Keratinocyte (primary cell): ENCODE results near the gene CARD9. TPM values are rescaled to one million over a fixed set of nuclear protein-coding genes. Genes with fewer than 3 reads are reported as not detected.

ENCODE experiments used
- DNase-seq: peaks from one replicate; pipeline ENCODE4 v3.0.0-alpha.2; 2011; ENCODE audit warnings: low read depth, missing footprints, low spot score
- FAIRE-seq: peaks from 2 replicates; lab custom pipeline; 2011; peaks lifted over from hg19 to GRCh38; lab: Jason Lieb, UNC
- H2AFZ ChIP-seq: 2 replicates; pipeline ENCODE4 v1.6.0; 2012; ENCODE audit warnings: low read length, control low read depth, inconsistent platforms; ENCODE audit not compliant: control insufficient read depth
- H3K27ac ChIP-seq: 2 replicates; pipeline ENCODE4 v1.5.1; 2011; ENCODE audit warnings: low read length; ENCODE audit not compliant: control insufficient read depth, insufficient read depth
- H3K27me3 ChIP-seq: 3 replicates; pipeline ENCODE4 v1.6.0; 2011; ENCODE audit warnings: low read length; ENCODE audit not compliant: control insufficient read depth, insufficient read depth; ENCODE audit errors: extremely low read depth
- H3K36me3 ChIP-seq, 2 experiments: 2 replicates in 1 of 2; 3 replicates in 1 of 2; pipeline ENCODE4 v1.5.1; 2011; ENCODE audit warnings: low read length in 2 of 2, mild to moderate bottlenecking in 1 of 2; ENCODE audit not compliant: control insufficient read depth in 2 of 2, insufficient read depth in 2 of 2; ENCODE audit errors: extremely low read depth in 1 of 2
- H3K4me1 ChIP-seq: 3 replicates; pipeline ENCODE4 v1.5.1; 2011; ENCODE audit warnings: low read length; ENCODE audit not compliant: control insufficient read depth, insufficient read depth; ENCODE audit errors: extremely low read depth
- H3K4me2 ChIP-seq: 3 replicates; pipeline ENCODE4 v1.6.0; 2011; ENCODE audit warnings: low read depth, low read length; ENCODE audit not compliant: control insufficient read depth, insufficient read depth; ENCODE audit errors: extremely low read depth
- H3K4me3 ChIP-seq, 3 experiments: fragments of 200-600 bp in 1 of 3; sonication (generic) in 1 of 3; 2 replicates in 2 of 3; 3 replicates in 1 of 3; pipeline ENCODE4 v1.5.1; 2011 to 2016; ENCODE audit warnings: low read length in 3 of 3, mild to moderate bottlenecking in 3 of 3, control low read depth in 2 of 3, inconsistent platforms in 1 of 3, low read depth in 1 of 3, mixed read lengths in 1 of 3, mixed run types in 1 of 3, moderate library complexity in 1 of 3; ENCODE audit not compliant: control insufficient read depth in 2 of 3, insufficient read depth in 2 of 3; ENCODE audit errors: extremely low read depth in 1 of 3
- H3K79me2 ChIP-seq: 2 replicates; pipeline ENCODE4 v1.6.0; 2012; ENCODE audit warnings: low read length; ENCODE audit not compliant: control insufficient read depth, insufficient read depth
- H3K9ac ChIP-seq: 3 replicates; pipeline ENCODE4 v1.6.0; 2011; ENCODE audit warnings: low read length; ENCODE audit not compliant: control insufficient read depth, insufficient read depth; ENCODE audit errors: extremely low read depth
- H3K9me1 ChIP-seq: 3 replicates; pipeline ENCODE4 v1.6.0; 2011; ENCODE audit warnings: low read length; ENCODE audit not compliant: control insufficient read depth, insufficient read depth; ENCODE audit errors: extremely low read depth
- H3K9me3 ChIP-seq: 2 replicates; pipeline ENCODE4 v1.5.1; 2012; ENCODE audit warnings: low read depth, low read length; ENCODE audit not compliant: control insufficient read depth
- H4K20me1 ChIP-seq: 3 replicates; pipeline ENCODE4 v1.6.0; 2011; ENCODE audit warnings: low read length; ENCODE audit not compliant: control insufficient read depth, insufficient read depth; ENCODE audit errors: extremely low read depth
- CTCF ChIP-seq, 3 experiments: IDR thresholded peaks in 1 of 3; conservative IDR thresholded peaks in 1 of 3; optimal IDR thresholded peaks in 1 of 3; 2 replicates in 2 of 3; 3 replicates in 1 of 3; pipeline versions ENCODE3 to v1.5.1; 2011; ENCODE audit warnings: low read length in 3 of 3, mild to moderate bottlenecking in 3 of 3, moderate library complexity in 2 of 3, control low read depth in 1 of 3, inconsistent platforms in 1 of 3; ENCODE audit not compliant: insufficient read depth in 2 of 3; ENCODE audit errors: extremely low read depth in 1 of 3
- EZH2 ChIP-seq: IDR thresholded peaks from one replicate; pipeline ENCODE4 v1.6.1; 2012; ENCODE audit warnings: inconsistent platforms, mild to moderate bottlenecking, low read length, moderate library complexity
- dilution Hi-C: fragments of 300-500 bp; cut with MboI; formaldehyde crosslinking; loops from one replicate; pipeline ENCODE4 v1.7.0; 2020; ENCODE audit warnings: low sequenced_read_pairs; ENCODE audit not compliant: extremely low pct_ligation_motif_present
- polyA plus RNA-seq, 5 experiments: library from polyadenylated mRNA; depleted of rRNA in 3 of 5; stranded (reverse) in 3 of 5; stranded (forward) in 1 of 5; unstranded in 1 of 5; fragments of >200 nt; gene quantifications; 1 replicate in 1 of 5; 2 replicates in 3 of 5; 3 replicates in 1 of 5; pipeline versions ENCODE4 v1.2.1 to v1.2.3, GENCODE V29; 2011 to 2012; ENCODE audit warnings: missing spikeins in 2 of 5, low read depth in 1 of 5, low replicate concordance in 1 of 5

Gene CARD9
- polyA plus RNA-seq, 1 donor (not counting 4 experiments of a cell fraction or from before 2014, with no cell fraction given) = 0.07 TPM

- Histone ChIP-seq H3K27me3 (peaks cover 4% of the 10 kb centered on the region), H3K9ac (no peak overlapping the region), H3K4me1 (peaks cover 20% of the 10 kb centered on the region), H3K4me2 (no peak overlapping the region), H4K20me1 (no peaks in the 10 kb centered on the region), H3K4me3 (no peak overlapping the region), H3K79me2 (no peaks in the 10 kb centered on the region), H3K27ac (no peak overlapping the region), H2AFZ (no peak overlapping the region), H3K9me1 (no peaks in the 10 kb centered on the region), H3K9me3 (no peaks in the 10 kb centered on the region), H3K36me3 (no peaks in the 10 kb centered on the region)
- TF ChIP-seq EZH2 = no peak
- no peak for TF ChIP-seq CTCF (optimal IDR thresholded peaks at IDR 0.05 in 1 of 3, IDR thresholded peaks at IDR 0.05 in 1 of 3, conservative IDR thresholded peaks at IDR 0.05 in 1 of 3; ENCODE audit: extremely low read depth in 1 of 3, insufficient read depth in 2 of 3, low read length in 3 of 3)
- DNase-seq = no peak
- dilution Hi-C loops = no loop called here
- FAIRE-seq = no peak
Measured at GRCh38 chr9:136341769-136342168, 31.7 kb downstream of the CARD9 start.

- Histone ChIP-seq H4K20me1 (no peaks in the 10 kb centered on the region), H3K9me1 (no peaks in the 10 kb centered on the region), H3K27ac (no peak overlapping the region), H3K36me3 (no peaks in the 10 kb centered on the region), H3K79me2 (no peaks in the 10 kb centered on the region), H3K4me2 (no peak overlapping the region), H3K4me1 (peaks cover 17% of the 10 kb centered on the region), H3K9ac (no peak overlapping the region), H2AFZ (no peak overlapping the region), H3K27me3 (peaks cover 4% of the 10 kb centered on the region), H3K9me3 (no peaks in the 10 kb centered on the region), H3K4me3 (no peak overlapping the region)
- dilution Hi-C loops = no loop called here
- FAIRE-seq (no peak), DNase-seq (no peak)
- TF ChIP-seq CTCF (optimal IDR thresholded peaks at IDR 0.05 in 1 of 3, IDR thresholded peaks at IDR 0.05 in 1 of 3, conservative IDR thresholded peaks at IDR 0.05 in 1 of 3; ENCODE audit: extremely low read depth in 1 of 3, insufficient read depth in 2 of 3, low read length in 3 of 3) (no peak), EZH2 (no peak)
Measured at GRCh38 chr9:136341042-136341655, 32.3 kb downstream of the CARD9 start.
